HepG2 (cell line): ENCODE measurements around the gene OR10A6.

Experiments used
- AGO2 ChIP-seq: fragments of 200-400 bp; formaldehyde crosslinking; optimal IDR thresholded peaks from 2 replicates; pipeline ENCODE3; 2017; ENCODE audit warnings: mild to moderate bottlenecking, low read depth, low read length, moderate library complexity
- CTCF ChIP-seq: sonication (generic); formaldehyde crosslinking; IDR thresholded peaks from 2 replicates; pipeline ENCODE4 v1.5.0; 2020; ENCODE audit warnings: mild to moderate bottlenecking, missing genetic modification reagents, moderate library complexity
- GABPA ChIP-seq, 2 experiments: IDR thresholded peaks; 2 replicates each; pipeline ENCODE4 v1.6.1; 2011 to 2016; ENCODE audit warnings: low read depth in 2 of 2, low read length in 1 of 2, missing biosample characterization in 1 of 2, missing genetic modification characterization in 1 of 2
- MTA3 ChIP-seq: sonication (generic); formaldehyde crosslinking; IDR thresholded peaks from 2 replicates; pipeline ENCODE4 v1.4.0; 2020; ENCODE audit warnings: missing genetic modification reagents
- NCOA1 ChIP-seq: sonication (generic); formaldehyde crosslinking; IDR thresholded peaks from 2 replicates; pipeline ENCODE4 v1.9.0; 2021; ENCODE audit warnings: missing genetic modification reagents
- POLR2AphosphoS5 ChIP-seq: IDR thresholded peaks from 2 replicates; pipeline ENCODE4 v1.6.1; 2012; ENCODE audit warnings: low read depth, low read length
- SIX1 ChIP-seq: sonication (generic); formaldehyde crosslinking; IDR thresholded peaks from 2 replicates; pipeline ENCODE4 v1.4.0; 2020; ENCODE audit warnings: missing genetic modification reagents, borderline replicate concordance
- TIGD3 ChIP-seq: sonication (generic); formaldehyde crosslinking; IDR thresholded peaks from 2 replicates; pipeline ENCODE4 v1.5.1; 2020; ENCODE audit warnings: mild to moderate bottlenecking, missing genetic modification reagents, borderline replicate concordance
- ZNF687 ChIP-seq: sonication (generic); formaldehyde crosslinking; IDR thresholded peaks from 2 replicates; pipeline ENCODE4 v1.5.1; 2020; ENCODE audit warnings: mild to moderate bottlenecking, missing genetic modification reagents, moderate library complexity

GRCh38 chr11:7892059-7892699 lies 38.9 kb downstream of the OR10A6 start:
- TF ChIP-seq CTCF (CRISPR knock-in tag) = no peak
- TF ChIP-seq ZNF687 (CRISPR knock-in tag) = no peak
- TF ChIP-seq POLR2AphosphoS5 = no peak
- TF ChIP-seq TIGD3 = no peak
- no peak for TF ChIP-seq AGO2
- TF ChIP-seq MTA3 (CRISPR knock-in tag) = no peak
- TF ChIP-seq NCOA1 (CRISPR knock-in tag) = no peak
- no peak for TF ChIP-seq GABPA (IDR thresholded peaks at IDR 0.05; ENCODE audit: low read depth, low read length)
- no peak for TF ChIP-seq GABPA (CRISPR knock-in tag; IDR thresholded peaks at IDR 0.05; ENCODE audit: low read depth)
- no peak for TF ChIP-seq SIX1 (CRISPR knock-in tag)
